HS-5 (cell line): Measurements from ENCODE around the gene AZU1.
A peak's percentile ranks its signal among the peaks of the same experiment; 100 is the strongest.

Experiments
- DNase-seq: peaks from one replicate; pipeline ENCODE4 v3.0.0-alpha.2; 2012; ENCODE audit warnings: low read depth

The AZU1 gene, protein sequence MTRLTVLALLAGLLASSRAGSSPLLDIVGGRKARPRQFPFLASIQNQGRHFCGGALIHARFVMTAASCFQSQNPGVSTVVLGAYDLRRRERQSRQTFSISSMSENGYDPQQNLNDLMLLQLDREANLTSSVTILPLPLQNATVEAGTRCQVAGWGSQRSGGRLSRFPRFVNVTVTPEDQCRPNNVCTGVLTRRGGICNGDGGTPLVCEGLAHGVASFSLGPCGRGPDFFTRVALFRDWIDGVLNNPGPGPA

GRCh38 chr19:827710-828321, at the start of gene AZU1:
Gene AZU1, plus strand, starts transcription at chr19:827837. Its CDS starts 10 bp downstream, at chr19:827847.
- no peak for DNase-seq

GRCh38 chr19:778910-779653, 48.6 kb upstream of the AZU1 start:
- DNase-seq, result no peak

- no peak for DNase-seq
Observed at GRCh38 chr19:780935-781334, 46.7 kb upstream of the AZU1 start.

- DNase-seq, result no peak
Observed at GRCh38 chr19:781800-782184, 45.8 kb upstream of the AZU1 start.

GRCh38 chr19:782185-782877, 45.3 kb upstream of the AZU1 start:
- DNase-seq, result no peak

DNA sequence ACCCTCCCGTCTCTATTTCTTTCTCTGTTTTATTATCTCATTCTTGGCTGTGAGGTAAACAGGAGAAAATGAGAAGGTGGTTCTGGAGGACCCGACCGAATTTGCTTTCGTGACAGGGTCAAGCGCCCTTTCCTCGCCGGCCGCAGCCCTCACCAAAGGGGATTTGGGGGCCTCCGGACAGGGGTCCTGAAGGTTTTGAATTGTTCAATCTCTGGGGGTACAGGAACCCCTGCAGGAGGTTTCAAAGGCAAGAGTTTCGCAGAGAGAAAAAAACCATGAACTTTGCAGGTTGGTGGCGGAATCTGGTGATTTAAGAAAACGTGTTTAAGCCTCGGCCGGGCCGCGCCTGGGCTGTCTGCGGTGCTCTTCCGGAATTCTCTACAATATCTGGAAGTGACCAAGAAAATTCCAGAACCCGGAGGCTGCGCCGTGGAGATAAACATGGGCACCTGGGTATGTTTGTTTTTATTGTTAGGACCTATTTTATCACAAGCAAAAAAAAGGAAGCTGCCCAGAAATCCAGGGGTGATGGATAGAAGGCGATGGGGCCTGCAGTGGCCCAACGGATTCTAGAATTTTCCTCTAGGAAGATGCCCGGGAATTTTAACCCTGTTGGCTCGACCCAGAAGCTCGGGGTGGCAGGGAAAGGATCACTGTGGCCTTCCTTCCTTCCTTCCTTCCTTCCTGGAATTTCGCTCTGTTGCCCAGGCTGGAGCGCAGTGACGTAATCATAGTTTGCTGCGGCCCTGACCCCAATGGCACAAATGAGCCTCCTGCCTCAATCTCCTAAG, 44.6 kb upstream of the AZU1 start:
- DNase-seq, result no peak

DNA sequence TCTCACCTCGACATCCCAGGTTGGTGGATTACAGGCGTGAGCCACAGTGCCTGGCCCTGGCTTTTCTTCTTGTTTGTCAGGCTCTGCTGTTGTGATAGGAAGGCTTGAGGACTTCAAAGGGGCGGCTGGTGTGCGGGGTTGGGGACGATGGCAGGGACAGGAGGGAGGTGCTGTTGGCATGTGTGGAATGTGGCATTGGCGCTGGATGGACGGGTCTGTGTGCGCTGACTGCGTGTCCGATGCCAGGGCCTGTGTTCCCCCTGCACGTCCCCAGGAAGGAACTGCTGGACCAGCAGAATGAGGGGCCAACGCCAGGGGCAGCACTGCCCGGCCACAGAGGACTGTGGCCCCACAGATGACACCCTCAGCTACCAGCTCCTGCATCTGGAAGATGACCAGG, 43.1 kb upstream of the AZU1 start:
- DNase-seq, result no peak

DNA sequence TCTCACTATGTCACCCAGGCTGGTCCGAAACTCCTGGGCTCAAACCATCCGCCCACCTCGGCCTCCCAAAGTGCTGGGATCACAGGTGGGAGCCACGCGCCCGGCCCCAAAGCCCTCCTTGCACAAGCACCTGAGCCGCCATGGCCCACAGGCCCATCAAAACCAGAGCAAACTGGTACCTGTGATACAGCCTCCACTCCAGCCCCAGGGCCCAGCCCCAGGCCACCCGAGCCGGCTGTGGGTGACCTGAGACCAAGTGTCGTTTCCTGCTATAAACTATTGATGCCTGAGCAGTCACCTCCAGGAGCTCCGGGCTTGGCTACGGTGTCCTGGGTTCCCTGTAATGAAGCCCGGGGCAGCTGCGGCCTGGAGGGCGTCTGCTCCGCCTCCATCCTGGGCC, 40.1 kb upstream of the AZU1 start:
- DNase-seq, result no peak

DNA sequence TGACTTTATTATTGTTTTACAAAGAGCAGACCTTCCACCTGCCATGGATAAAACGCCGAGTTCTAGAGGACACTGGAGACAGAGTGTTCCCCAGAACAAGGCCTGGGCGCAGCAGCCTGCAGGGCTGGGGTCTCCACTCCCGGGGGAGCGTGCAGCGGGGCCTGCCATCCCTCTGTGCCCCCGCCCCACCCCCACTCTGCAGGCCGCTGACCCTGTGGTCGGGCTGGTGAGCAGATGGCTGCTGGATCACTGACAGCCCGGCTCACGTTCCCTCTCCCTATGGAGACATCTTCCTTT, 39.0 kb upstream of the AZU1 start:
- no peak for DNase-seq

DNA sequence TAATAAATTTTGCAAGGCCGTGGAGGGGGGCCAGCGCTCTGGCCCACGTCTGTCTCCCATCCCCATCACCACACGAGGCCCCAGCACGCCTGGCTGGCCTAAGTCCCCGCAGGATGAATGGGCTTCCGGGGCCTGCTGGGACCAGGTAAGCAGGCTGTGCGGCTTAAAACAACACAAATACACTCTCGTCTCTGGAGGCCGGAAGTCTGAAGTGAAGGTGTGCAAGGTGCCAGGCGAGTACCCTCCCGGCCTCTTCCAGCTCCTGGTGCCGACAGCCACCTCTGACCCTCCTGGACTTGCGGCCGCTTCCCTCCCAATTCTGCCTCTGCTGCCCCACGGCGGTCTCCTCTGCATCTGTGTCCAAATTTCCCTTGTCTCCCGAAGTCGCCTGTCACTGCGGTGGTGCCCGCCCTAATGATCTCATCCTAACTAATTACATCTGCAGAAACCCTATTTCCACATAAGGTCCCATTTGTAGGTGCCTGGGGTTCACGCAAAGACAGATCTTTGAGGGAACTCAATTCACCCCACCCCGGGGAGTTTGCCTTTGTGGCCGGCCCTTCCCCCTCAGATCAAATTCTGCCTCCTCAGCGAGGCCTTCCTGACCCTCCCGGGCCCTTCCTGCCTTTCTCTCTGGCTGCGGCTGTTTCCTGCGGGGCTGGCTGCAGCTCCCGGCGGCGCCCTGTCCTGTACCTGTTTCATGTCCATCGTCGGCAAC, 38.5 kb upstream of the AZU1 start:
- DNase-seq, result no peak

- DNase-seq, result no peak
Observed at GRCh38 chr19:789701-790060, 38.0 kb upstream of the AZU1 start.

DNA sequence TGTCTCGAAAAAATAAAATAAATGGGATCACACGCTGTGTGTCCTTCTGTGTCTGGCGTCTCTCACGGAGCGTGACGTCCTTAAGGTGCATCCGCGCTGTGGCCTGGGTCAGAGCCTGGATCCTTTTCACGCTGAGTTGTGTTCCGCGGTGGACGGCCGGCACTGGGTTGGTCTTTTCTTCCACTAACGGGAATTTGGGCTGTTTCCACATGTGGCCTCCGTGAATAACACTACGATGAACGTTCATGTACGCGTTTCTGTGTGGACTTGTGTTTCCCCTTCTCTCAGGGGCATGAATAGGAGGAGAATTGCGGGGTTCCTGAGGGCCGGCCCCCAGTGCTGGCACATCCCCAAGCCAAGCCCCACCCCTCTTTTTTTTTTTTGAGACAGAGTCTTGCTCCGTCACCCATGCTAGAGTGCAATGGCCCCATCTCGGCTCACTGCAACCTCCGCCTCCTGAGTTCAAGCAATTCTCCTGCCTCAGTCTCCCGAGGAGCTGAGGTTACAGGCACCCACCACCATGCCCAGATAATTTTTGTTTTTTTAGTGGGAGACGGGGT, 36.5 kb upstream of the AZU1 start:
- no peak for DNase-seq

GRCh38 chr19:791567-792305, 35.9 kb upstream of the AZU1 start:
- no peak for DNase-seq

GRCh38 chr19:792306-792885, 35.2 kb upstream of the AZU1 start:
- DNase-seq, result no peak

GRCh38 chr19:793806-794205, 33.8 kb upstream of the AZU1 start:
- no peak for DNase-seq

GRCh38 chr19:795073-795611, 32.5 kb upstream of the AZU1 start:
- no peak for DNase-seq

GRCh38 chr19:795691-796581, 31.7 kb upstream of the AZU1 start:
- DNase-seq, result no peak

GRCh38 chr19:796692-797527, 30.7 kb upstream of the AZU1 start, which contains the start of gene PTBP1:
Gene PTBP1, plus strand, starts transcription at chr19:797452. Its CDS starts 46 bp downstream, at chr19:797498.
- DNase-seq, result peak; percentile 97
